WERI-Rb-1 (cell line): ENCODE measurements around the gene TOMT.
"Not testable (repeated sequence)": the region's sequence is repeated elsewhere in the genome, so short reads cannot be mapped to it uniquely, and the experiment has no call there.

ENCODE experiments used
- DNase-seq: peaks from one replicate; pipeline ENCODE4 v3.0.0-alpha.2; 2020
- H3K27ac ChIP-seq: fragments of 250-450 bp; sonication (Bioruptor Pico); 2 replicates; pipeline ENCODE4 v1.5.1; 2020; ENCODE audit warnings: mild to moderate bottlenecking, moderate library complexity
- H3K27me3 ChIP-seq: fragments of 250-450 bp; sonication (Bioruptor Pico); 2 replicates; pipeline ENCODE4 v1.5.1; 2021; ENCODE audit warnings: mild to moderate bottlenecking, low read depth, moderate library complexity; ENCODE audit not compliant: insufficient read depth, severe bottlenecking
- H3K36me3 ChIP-seq: fragments of 250-450 bp; sonication (Bioruptor Pico); 2 replicates; pipeline ENCODE4 v1.5.1; 2020; ENCODE audit warnings: mild to moderate bottlenecking, moderate library complexity
- H3K4me3 ChIP-seq: 2 replicates; pipeline ENCODE4 v1.5.1; 2011; ENCODE audit warnings: low read depth, mild to moderate bottlenecking, control low read depth, low read length
- H3K9me3 ChIP-seq: fragments of 250-450 bp; sonication (Bioruptor Pico); 2 replicates; pipeline ENCODE4 v1.5.1; 2021; ENCODE audit warnings: mild to moderate bottlenecking, moderate library complexity; ENCODE audit not compliant: severe bottlenecking
- CTCF ChIP-seq: IDR thresholded peaks from 2 replicates; pipeline ENCODE4 v1.5.1; 2011; ENCODE audit warnings: low read depth, mild to moderate bottlenecking, control low read depth, inconsistent platforms, low read length

TOMT gene

GRCh38 chr11:72132646-72133045 lies 26.9 kb downstream of the TOMT start:
- no peak overlapping the region for H3K4me3 ChIP-seq
- peaks cover 5% of the 10 kb centered on the region for H3K9me3 ChIP-seq
- H3K27ac ChIP-seq: no peak overlapping the region
- DNase-seq: no peak
- TF ChIP-seq CTCF: no peak
- H3K27me3 ChIP-seq: no peaks in the 10 kb centered on the region
- H3K36me3 ChIP-seq: no peaks in the 10 kb centered on the region

- DNase-seq, H3K4me3 ChIP-seq, H3K9me3 ChIP-seq, H3K27ac ChIP-seq, H3K36me3 ChIP-seq, H3K27me3 ChIP-seq: not testable (repeated sequence)
Observed at GRCh38 chr11:72135473-72135872, 29.7 kb downstream of the TOMT start, which contains the start of gene FOLR3. FOLR3 (plus strand) TSS chr11:72135725; CDS start chr11:72135953, 228 bp downstream.

- no peak for TF ChIP-seq CTCF
- Histone ChIP-seq H3K27me3 (no peaks in the 10 kb centered on the region), H3K27ac (no peak overlapping the region), H3K9me3 (no peaks in the 10 kb centered on the region), H3K4me3 (no peak overlapping the region), H3K36me3 (no peaks in the 10 kb centered on the region)
- no peak for DNase-seq
Observed at GRCh38 chr11:72135891-72136683, 30.4 kb downstream of the TOMT start.

- Histone ChIP-seq H3K4me3 (no peak overlapping the region), H3K27ac (no peak overlapping the region), H3K9me3 (no peaks in the 10 kb centered on the region), H3K27me3 (no peaks in the 10 kb centered on the region), H3K36me3 (no peaks in the 10 kb centered on the region)
- TF ChIP-seq CTCF: no peak
- DNase-seq: no peak
Observed at GRCh38 chr11:72136684-72137262, 31.0 kb downstream of the TOMT start.

- Histone ChIP-seq H3K27ac (no peak overlapping the region), H3K4me3 (no peak overlapping the region), H3K27me3 (no peaks in the 10 kb centered on the region), H3K9me3 (no peaks in the 10 kb centered on the region), H3K36me3 (no peaks in the 10 kb centered on the region)
- no peak for DNase-seq
- no peak for TF ChIP-seq CTCF
Observed at GRCh38 chr11:72138821-72139390, 33.2 kb downstream of the TOMT start.

- Histone ChIP-seq H3K27me3 (no peaks in the 10 kb centered on the region), H3K9me3 (no peaks in the 10 kb centered on the region), H3K27ac (no peak overlapping the region), H3K4me3 (no peak overlapping the region), H3K36me3 (no peaks in the 10 kb centered on the region)
- DNase-seq: no peak
- no peak for TF ChIP-seq CTCF
Observed at GRCh38 chr11:72139500-72139899, 33.8 kb downstream of the TOMT start.
